ENCODE measurements around the gene PRKAA1.

PRKAA1 gene

GRCh38 chr5:40781843-40782409, 16.2 kb downstream of the PRKAA1 start:
- in situ Hi-C loops (cut with MboI; ENCODE audit: low sequenced_read_pairs) = no loop called here

GRCh38 chr5:40780858-40781257, 17.3 kb downstream of the PRKAA1 start:
- in situ Hi-C loops (cut with MboI; ENCODE audit: low sequenced_read_pairs) = no loop called here

GRCh38 chr5:40780199-40780598, 18.0 kb downstream of the PRKAA1 start:
- in situ Hi-C loops (cut with MboI; ENCODE audit: low sequenced_read_pairs) = no loop called here

- in situ Hi-C loops (cut with MboI; ENCODE audit: low sequenced_read_pairs) = no loop called here
Measured at GRCh38 chr5:40779561-40779960, 18.6 kb downstream of the PRKAA1 start.

- in situ Hi-C loops (cut with MboI; ENCODE audit: low sequenced_read_pairs) = no loop called here
Measured at GRCh38 chr5:40778133-40778532, 20.0 kb downstream of the PRKAA1 start.

GRCh38 chr5:40776658-40776977, 21.6 kb downstream of the PRKAA1 start:
- in situ Hi-C loops (cut with MboI; ENCODE audit: low sequenced_read_pairs) = no loop called here

GRCh38 chr5:40775846-40776657, 22.1 kb downstream of the PRKAA1 start:
- in situ Hi-C loops (cut with MboI; ENCODE audit: low sequenced_read_pairs) = no loop called here

GRCh38 chr5:40775085-40775845, 22.9 kb downstream of the PRKAA1 start:
- in situ Hi-C loops (cut with MboI; ENCODE audit: low sequenced_read_pairs) = no loop called here

GRCh38 chr5:40774623-40775022, 23.6 kb downstream of the PRKAA1 start:
- in situ Hi-C loops (cut with MboI; ENCODE audit: low sequenced_read_pairs) = no loop called here

GRCh38 chr5:40770764-40771163, 27.4 kb downstream of the PRKAA1 start:
- in situ Hi-C loops (cut with MboI; ENCODE audit: low sequenced_read_pairs) = no loop called here

- in situ Hi-C loops (cut with MboI; ENCODE audit: low sequenced_read_pairs) = no loop called here
Measured at GRCh38 chr5:40762705-40763104, 35.5 kb downstream of the PRKAA1 start.

GRCh38 chr5:40757400-40757799, 40.8 kb downstream of the PRKAA1 start:
- in situ Hi-C loops (cut with MboI; ENCODE audit: low sequenced_read_pairs) = no loop called here

GRCh38 chr5:40755407-40756365, 42.5 kb downstream of the PRKAA1 start, which contains the start of gene TTC33:
Gene TTC33 (minus strand): TSS chr5:40755961. CDS start chr5:40747018, 8,943 bp downstream.
- in situ Hi-C loops (cut with MboI; ENCODE audit: low sequenced_read_pairs) = no loop called here

- in situ Hi-C loops (cut with MboI; ENCODE audit: low sequenced_read_pairs) = no loop called here
Measured at GRCh38 chr5:40755093-40755406, 43.1 kb downstream of the PRKAA1 start.

GRCh38 chr5:40754381-40755092, 43.6 kb downstream of the PRKAA1 start:
- in situ Hi-C loops (cut with MboI; ENCODE audit: low sequenced_read_pairs) = no loop called here

- in situ Hi-C loops (cut with MboI; ENCODE audit: low sequenced_read_pairs) = no loop called here
Measured at GRCh38 chr5:40746703-40747102, 51.5 kb downstream of the PRKAA1 start.

- in situ Hi-C loops (cut with MboI; ENCODE audit: low sequenced_read_pairs) = no loop called here
Measured at GRCh38 chr5:40743771-40744170, 54.4 kb downstream of the PRKAA1 start.

GRCh38 chr5:40738502-40738901, 59.7 kb downstream of the PRKAA1 start:
- in situ Hi-C loops (cut with MboI; ENCODE audit: low sequenced_read_pairs) = no loop called here

GRCh38 chr5:40736103-40736875, 61.9 kb downstream of the PRKAA1 start:
- in situ Hi-C loops (cut with MboI; ENCODE audit: low sequenced_read_pairs) = no loop called here

- in situ Hi-C loops (cut with MboI; ENCODE audit: low sequenced_read_pairs) = no loop called here
Measured at GRCh38 chr5:40735609-40736008, 62.6 kb downstream of the PRKAA1 start.

All from hTERT RPE-1 (cell line).